Peyer's patch (tissue), 4 donors: ENCODE data around the gene MRPL54. TPM values are rescaled to one million over a fixed set of nuclear protein-coding genes. Genes with fewer than 3 reads are reported as not detected.
"Not testable (repeated sequence)": the region's sequence is repeated elsewhere in the genome, so short reads cannot be mapped to it uniquely, and the experiment has no call there.

Experiments used
- DNase-seq, 3 donors: peaks; one replicate each; pipeline ENCODE4 v3.0.0-alpha.2; 2017 to 2019
- H3K27ac ChIP-seq, 4 donors: fragments of 200-600 bp; sonication (generic); one replicate each; pipeline ENCODE4 v1.5.1; 2016 to 2019
- H3K27me3 ChIP-seq, 2 donors: fragments of 200-600 bp; sonication (generic); one replicate each; pipeline ENCODE4 v1.5.1; 2019
- H3K36me3 ChIP-seq, 3 donors: fragments of 200-600 bp; sonication (generic); one replicate each; pipeline ENCODE4 v1.5.1; 2016 to 2019
- H3K4me1 ChIP-seq, 4 donors: fragments of 200-600 bp; sonication (generic); one replicate each; pipeline ENCODE4 v1.5.1; 2016 to 2019
- H3K4me3 ChIP-seq, 4 donors: fragments of 200-600 bp; sonication (generic); 1 replicate in 3 of 4; 2 replicates in 1 of 4; pipeline ENCODE4 v1.5.1; 2016 to 2019; ENCODE audit warnings: mild to moderate bottlenecking in 1 of 4
- H3K9me3 ChIP-seq, 4 donors: fragments of 200-600 bp; sonication (generic); one replicate each; pipeline ENCODE4 v1.5.1; 2016 to 2019; ENCODE audit warnings: mild to moderate bottlenecking in 1 of 4
- CTCF ChIP-seq, 6 experiments: fragments of 450-650 bp in 4 of 6; fragments of 200-600 bp in 2 of 6; sonication (generic) in 1 of 6; IDR thresholded peaks; one replicate each; pipeline ENCODE4 v1.5.1; 2017 to 2019; ENCODE audit warnings: antibody characterized with exemption in 6 of 6, mild to moderate bottlenecking in 3 of 6, moderate library complexity in 1 of 6
- POLR2A ChIP-seq, 2 donors: fragments of 450-650 bp; IDR thresholded peaks; one replicate each; pipeline ENCODE4 v1.5.1; 2017; ENCODE audit warnings: antibody characterized with exemption in 2 of 2, mild to moderate bottlenecking in 2 of 2, moderate library complexity in 2 of 2
- small RNA-seq, 2 donors: library from RNA; depleted of rRNA; stranded (forward); fragments of <200 nt; gene quantifications; one replicate each; pipeline ENCODE3, GENCODE V24; 2016
- total RNA-seq, 4 donors: library from RNA; depleted of rRNA; stranded (reverse); fragments of >200 nt; gene quantifications; one replicate each; pipeline ENCODE4 v1.1.0, GENCODE V29; 2016

The MRPL54 gene
- total RNA-seq, 4 donors from 2014 or later, result 21.4 to 58.5 (median 47.2) TPM

GRCh38 chr19:3813473-3814392 is 51.3 kb downstream of the MRPL54 start:
- no peaks in the 10 kb centered on the region for H3K36me3 ChIP-seq
- H3K4me1 ChIP-seq, result peaks cover 0 to 34% (median 3%) of the 10 kb centered on the region in 4 donors
- TF ChIP-seq POLR2A (IDR thresholded peaks at IDR 0.05), result no peak
- TF ChIP-seq CTCF (IDR thresholded peaks at IDR 0.05), result no peak
- H3K9me3 ChIP-seq, result no peaks in the 10 kb centered on the region
- H3K4me3 ChIP-seq, result no peak overlapping the region
- no peaks in the 10 kb centered on the region for H3K27me3 ChIP-seq
- no peak for DNase-seq
- H3K27ac ChIP-seq, result peak overlapping the region in 3 of 4 donors; percentile 54 to 82 (median 64)

DNA sequence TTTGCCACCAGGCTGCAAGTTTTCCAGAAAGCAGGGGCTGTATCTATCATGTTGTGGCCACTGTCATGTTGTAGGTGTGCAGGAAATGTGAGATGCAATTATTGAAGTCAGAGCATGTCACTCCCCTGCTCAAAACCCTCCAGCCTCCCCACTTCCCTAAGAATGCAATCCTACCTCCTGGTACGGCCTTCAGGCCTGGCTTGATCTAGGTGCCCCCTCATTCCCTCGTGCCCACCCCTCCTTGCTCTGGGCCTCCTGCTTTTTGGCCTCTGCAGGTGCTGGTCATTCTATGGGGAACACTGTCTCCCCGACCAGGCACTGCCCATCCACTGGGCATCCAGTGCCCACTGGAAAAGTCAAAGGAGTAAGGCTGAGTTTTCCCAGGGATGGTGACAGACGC is 52.2 kb downstream of the MRPL54 start:
- Histone ChIP-seq H3K4me1 (peaks cover 0 to 34% (median 3%) of the 10 kb centered on the region in 4 donors), H3K9me3 (no peaks in the 10 kb centered on the region), H3K36me3 (no peaks in the 10 kb centered on the region), H3K27me3 (no peaks in the 10 kb centered on the region), H3K4me3 (no peak overlapping the region), H3K27ac (no peak overlapping the region)
- DNase-seq, result no peak
- TF ChIP-seq POLR2A (IDR thresholded peaks at IDR 0.05) (no peak), CTCF (IDR thresholded peaks at IDR 0.05) (no peak)

DNA sequence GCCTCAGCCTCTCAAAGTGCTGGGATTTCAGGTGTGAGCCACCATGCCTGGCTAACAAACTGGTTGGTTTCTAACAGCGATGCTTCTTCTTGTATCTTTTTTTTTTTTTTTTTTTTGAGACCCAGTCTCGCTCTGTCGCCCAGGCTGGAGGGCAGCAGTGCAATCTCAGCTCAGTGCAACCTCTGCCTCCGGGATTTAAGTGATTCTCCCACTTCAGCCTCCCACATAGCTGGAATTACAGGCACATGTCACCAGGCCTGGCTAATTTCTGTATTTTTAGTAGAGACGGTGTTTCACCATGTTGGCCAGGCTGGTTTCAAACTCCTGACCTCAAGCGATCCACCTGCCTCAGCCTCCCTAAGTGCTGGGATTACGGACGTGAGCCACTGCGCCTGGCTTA is 53.7 kb downstream of the MRPL54 start:
- H3K27ac ChIP-seq, DNase-seq, H3K36me3 ChIP-seq, H3K27me3 ChIP-seq, H3K4me3 ChIP-seq, H3K9me3 ChIP-seq: not testable (repeated sequence)
- H3K4me1 ChIP-seq, result peaks cover 0 to 24% (median 0%) of the 10 kb centered on the region in 4 donors

DNA sequence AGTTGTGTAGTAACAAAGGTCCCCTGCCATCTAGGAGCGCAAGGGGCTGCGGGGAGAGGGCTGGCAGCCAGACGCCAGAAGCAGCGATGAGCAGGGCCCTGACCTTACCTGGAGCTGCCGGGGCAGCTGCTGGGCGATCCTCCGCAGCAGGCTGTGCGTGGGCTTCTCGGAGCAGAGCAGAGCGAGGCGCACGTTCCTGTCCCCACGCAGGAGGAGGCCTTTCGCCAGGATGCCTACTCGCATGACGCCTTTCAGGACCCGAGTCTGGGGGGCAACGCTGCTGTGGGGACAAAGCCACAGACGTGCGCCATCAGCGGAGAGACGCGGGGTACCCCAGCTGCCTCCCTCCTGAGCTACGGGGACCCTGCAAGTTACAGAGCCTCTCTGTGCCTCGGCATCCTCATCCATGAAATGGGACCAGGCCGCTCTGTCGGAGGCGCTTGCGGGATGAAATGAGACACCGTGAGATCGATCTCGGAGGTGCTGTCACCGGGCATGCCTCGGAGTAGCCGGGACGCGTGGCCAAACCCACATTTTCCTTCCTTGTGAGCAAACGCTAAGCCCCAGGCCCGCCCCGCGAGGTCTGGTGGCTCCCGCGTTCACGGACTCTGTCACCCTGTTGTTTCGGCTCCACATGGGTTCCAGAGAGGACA is 54.2 kb downstream of the MRPL54 start:
- TF ChIP-seq CTCF (IDR thresholded peaks at IDR 0.05), result no peak
- H3K4me3 ChIP-seq, result no peak overlapping the region

More for the DNA sequence above, 54.2 kb downstream of the MRPL54 start:
- Histone ChIP-seq H3K36me3 (no peaks in the 10 kb centered on the region), H3K27me3 (no peaks in the 10 kb centered on the region), H3K9me3 (no peaks in the 10 kb centered on the region), H3K4me1 (peaks cover 0 to 19% (median 0%) of the 10 kb centered on the region in 4 donors), H3K27ac (no peak overlapping the region)
- no peak for DNase-seq

Small RNAs within 50 kb of the gene (small RNA-seq; reads per million reads assigned to genes)
- 0 reads per million in 2 donors for gene AC005777.1

Other genes starting within 250 kb of the MRPL54 start
- gene TEKTIP1, start 223.5 kb upstream of the MRPL54 start, total RNA-seq, result 10 to 100 TPM in 1 of 4 donors, 1 to 10 TPM in 2, not detected in 1; 1.8 to 11.1 (median 2.4) TPM
- 100 to 1,000 TPM in 2 of 4 donors, 10 to 100 TPM in 2; 76.5 to 146 (median 104) TPM for gene MFSD12, start 205.1 kb upstream of the MRPL54 start, total RNA-seq
- 100 to 1,000 TPM in 2 of 4 donors, 10 to 100 TPM in 2; 70.4 to 236 (median 117) TPM for gene HMG20B, start 189.7 kb upstream of the MRPL54 start, total RNA-seq
- gene GIPC3, start 177.2 kb upstream of the MRPL54 start, total RNA-seq, result 1 to 10 TPM in 2 of 4 donors, under 1 TPM in 2; 0.13 to 5.8 (median 0.70) TPM
- 1 to 10 TPM in 2 of 4 donors, under 1 TPM in 1, not detected in 1; 0.80 to 5.0 (median 1.6) TPM for gene TBXA2R, start 155.8 kb upstream of the MRPL54 start, total RNA-seq
- gene CACTIN, start 135.9 kb upstream of the MRPL54 start, total RNA-seq, result 10 to 100 TPM; 21.2 to 60.2 (median 33.3) TPM
- gene PIP5K1C, start 62.2 kb upstream of the MRPL54 start, total RNA-seq, result 10 to 100 TPM; 22.6 to 27.2 (median 26.1) TPM
- gene TJP3, start 54.3 kb upstream of the MRPL54 start, total RNA-seq, result 100 to 1,000 TPM in 3 of 4 donors, 10 to 100 TPM in 1; 93.3 to 364 (median 286) TPM
- 10 to 100 TPM; 28.5 to 48.1 (median 41.8) TPM for gene APBA3, start 990 bp upstream of the MRPL54 start, total RNA-seq
- gene RAX2, start 9.5 kb downstream of the MRPL54 start, total RNA-seq, result not detected
- 10 to 100 TPM in 1 of 4 donors, 1 to 10 TPM in 3; 2.5 to 13.1 (median 5.6) TPM for gene MATK, start 23.7 kb downstream of the MRPL54 start, total RNA-seq
- gene ZFR2, start 106.4 kb downstream of the MRPL54 start, total RNA-seq, result not detected
- under 1 TPM in 2 of 4 donors, not detected in 2; 0.13 to 0.47 TPM for gene ATCAY, start 118.0 kb downstream of the MRPL54 start, total RNA-seq
- gene NMRK2, start 170.4 kb downstream of the MRPL54 start, total RNA-seq, result not detected
- 100 to 1,000 TPM in 1 of 4 donors, 10 to 100 TPM in 3; 61.3 to 106 (median 88.1) TPM for gene DAPK3, start 208.4 kb downstream of the MRPL54 start, total RNA-seq
- 1,000 to 10,000 TPM in 3 of 4 donors, 100 to 1,000 TPM in 1; 914 to 1,425 (median 1,203) TPM for gene EEF2, start 222.8 kb downstream of the MRPL54 start, total RNA-seq
- 10 to 100 TPM; 15.9 to 47.9 (median 24.2) TPM for gene PIAS4, start 245.1 kb downstream of the MRPL54 start, total RNA-seq